Glutamatergic neuron (in vitro differentiated cells): ENCODE results near the gene CIC. TPM values are rescaled to one million over a fixed set of nuclear protein-coding genes. Genes with fewer than 3 reads are reported as not detected.

Experiments used
- DNase-seq: peaks from one replicate; pipeline ENCODE4 v3.0.0; 2022
- H3K27ac Mint-ChIP-seq: one replicate; pipeline ENCODE4 v1.8.0; 2020; ENCODE audit warnings: mild to moderate bottlenecking, mixed read lengths, inconsistent platforms; ENCODE audit not compliant: unreplicated experiment
- H3K27me3 Mint-ChIP-seq: one replicate; pipeline ENCODE4 v1.8.0; 2020; ENCODE audit warnings: mild to moderate bottlenecking, moderate library complexity, mixed read lengths, inconsistent platforms; ENCODE audit not compliant: unreplicated experiment
- H3K36me3 Mint-ChIP-seq: one replicate; pipeline ENCODE4 v1.8.0; 2020; ENCODE audit warnings: mild to moderate bottlenecking, mixed read lengths, inconsistent platforms; ENCODE audit not compliant: unreplicated experiment
- H3K4me1 Mint-ChIP-seq: one replicate; pipeline ENCODE4 v1.8.0; 2020; ENCODE audit warnings: mild to moderate bottlenecking, low read depth, mixed read lengths, inconsistent platforms; ENCODE audit not compliant: unreplicated experiment
- H3K4me3 Mint-ChIP-seq: one replicate; pipeline ENCODE4 v1.8.0; 2020; ENCODE audit warnings: mild to moderate bottlenecking, mixed read lengths, inconsistent platforms; ENCODE audit not compliant: unreplicated experiment
- H3K9me3 Mint-ChIP-seq: one replicate; pipeline ENCODE4 v1.8.0; 2020; ENCODE audit warnings: mild to moderate bottlenecking, moderate library complexity, mixed read lengths, inconsistent platforms; ENCODE audit not compliant: unreplicated experiment
- total RNA-seq: library from RNA; stranded (reverse); fragmentation: NEBNext Ultra II Directional; extraction: Animal tissue kit (Norgen Biotek cat#: 25700); gene quantifications from one replicate; pipeline ENCODE4 v1.2.1, GENCODE V29; 2021; ENCODE audit not compliant: unreplicated experiment
- TF ChIP-seq, protein P1 (sequence below): fragments of 200-600 bp; sonication (generic); IDR thresholded peaks from one replicate; pipeline ENCODE4 v1.5.0; 2021; ENCODE audit not compliant: partially characterized antibody, unreplicated experiment

Gene CIC
- total RNA-seq, 1 donor from 2014 or later = 150 TPM

DNA sequence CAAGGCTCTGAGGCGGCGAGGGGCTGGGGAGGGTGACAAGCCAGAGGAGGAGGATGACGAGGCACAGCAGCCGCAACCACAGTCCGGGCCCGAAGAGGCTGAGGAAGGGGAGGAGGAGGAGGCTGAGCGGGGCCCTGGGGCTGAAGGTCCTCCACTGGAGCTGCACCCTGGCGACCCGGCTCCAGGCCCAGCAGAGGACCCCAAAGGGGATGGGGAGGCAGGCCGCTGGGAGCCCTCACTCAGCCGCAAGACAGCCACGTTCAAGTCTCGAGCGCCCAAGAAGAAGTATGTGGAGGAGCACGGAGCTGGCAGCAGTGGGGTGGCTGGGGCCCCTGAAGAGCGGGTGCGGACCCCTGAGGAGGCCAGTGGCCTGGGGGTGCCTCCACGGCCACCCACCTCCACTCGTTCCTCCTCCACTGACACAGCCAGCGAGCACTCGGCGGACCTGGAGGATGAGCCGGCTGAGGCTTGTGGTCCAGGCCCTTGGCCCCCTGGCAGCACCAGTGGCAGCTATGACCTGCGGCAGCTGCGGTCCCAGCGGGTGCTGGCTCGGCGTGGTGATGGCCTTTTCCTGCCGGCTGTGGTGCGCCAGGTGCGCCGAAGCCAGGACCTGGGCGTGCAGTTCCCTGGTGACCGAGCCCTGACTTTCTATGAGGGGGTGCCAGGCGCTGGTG, 2.9 kb downstream of the CIC start:
- Mint-ChIP-seq H3K27me3 (peaks cover 4% of the 10 kb centered on the region), H3K4me1 (peaks cover 23% of the 10 kb centered on the region), H3K36me3 (no peaks in the 10 kb centered on the region), H3K9me3 (peaks cover 7% of the 10 kb centered on the region), H3K4me3 (no peak overlapping the region), H3K27ac (no peak overlapping the region)
- no peak for DNase-seq
- TF ChIP-seq, protein P1, sequence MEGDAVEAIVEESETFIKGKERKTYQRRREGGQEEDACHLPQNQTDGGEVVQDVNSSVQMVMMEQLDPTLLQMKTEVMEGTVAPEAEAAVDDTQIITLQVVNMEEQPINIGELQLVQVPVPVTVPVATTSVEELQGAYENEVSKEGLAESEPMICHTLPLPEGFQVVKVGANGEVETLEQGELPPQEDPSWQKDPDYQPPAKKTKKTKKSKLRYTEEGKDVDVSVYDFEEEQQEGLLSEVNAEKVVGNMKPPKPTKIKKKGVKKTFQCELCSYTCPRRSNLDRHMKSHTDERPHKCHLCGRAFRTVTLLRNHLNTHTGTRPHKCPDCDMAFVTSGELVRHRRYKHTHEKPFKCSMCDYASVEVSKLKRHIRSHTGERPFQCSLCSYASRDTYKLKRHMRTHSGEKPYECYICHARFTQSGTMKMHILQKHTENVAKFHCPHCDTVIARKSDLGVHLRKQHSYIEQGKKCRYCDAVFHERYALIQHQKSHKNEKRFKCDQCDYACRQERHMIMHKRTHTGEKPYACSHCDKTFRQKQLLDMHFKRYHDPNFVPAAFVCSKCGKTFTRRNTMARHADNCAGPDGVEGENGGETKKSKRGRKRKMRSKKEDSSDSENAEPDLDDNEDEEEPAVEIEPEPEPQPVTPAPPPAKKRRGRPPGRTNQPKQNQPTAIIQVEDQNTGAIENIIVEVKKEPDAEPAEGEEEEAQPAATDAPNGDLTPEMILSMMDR = no peak

- Mint-ChIP-seq H3K4me3 (no peak overlapping the region), H3K9me3 (peaks cover 7% of the 10 kb centered on the region), H3K4me1 (peaks cover 21% of the 10 kb centered on the region), H3K27ac (no peak overlapping the region), H3K36me3 (no peaks in the 10 kb centered on the region), H3K27me3 (peaks cover 7% of the 10 kb centered on the region)
- DNase-seq = no peak
- TF ChIP-seq, protein P1 = no peak
These were observed 3.5 kb downstream of the CIC start for GRCh38 chr19:42272535-42272897.

GRCh38 chr19:42272989-42273406, 3.9 kb downstream of the CIC start:
- H3K4me1 Mint-ChIP-seq = peaks cover 19% of the 10 kb centered on the region
- no peak overlapping the region for H3K27ac Mint-ChIP-seq
- H3K9me3 Mint-ChIP-seq = peaks cover 7% of the 10 kb centered on the region
- no peak overlapping the region for H3K4me3 Mint-ChIP-seq
- DNase-seq = no peak
- peaks cover 7% of the 10 kb centered on the region for H3K27me3 Mint-ChIP-seq
- TF ChIP-seq, protein P1 = no peak
- H3K36me3 Mint-ChIP-seq = no peaks in the 10 kb centered on the region

GRCh38 chr19:42273407-42274064, 4.5 kb downstream of the CIC start:
- DNase-seq = no peak
- H3K4me3 Mint-ChIP-seq = no peak overlapping the region
- H3K9me3 Mint-ChIP-seq = peaks cover 7% of the 10 kb centered on the region
- TF ChIP-seq, protein P1 = no peak
- peak overlapping the region; percentile 33 for H3K27ac Mint-ChIP-seq
- peaks cover 23% of the 10 kb centered on the region for H3K4me1 Mint-ChIP-seq
- peaks cover 7% of the 10 kb centered on the region for H3K27me3 Mint-ChIP-seq
- no peaks in the 10 kb centered on the region for H3K36me3 Mint-ChIP-seq

DNA sequence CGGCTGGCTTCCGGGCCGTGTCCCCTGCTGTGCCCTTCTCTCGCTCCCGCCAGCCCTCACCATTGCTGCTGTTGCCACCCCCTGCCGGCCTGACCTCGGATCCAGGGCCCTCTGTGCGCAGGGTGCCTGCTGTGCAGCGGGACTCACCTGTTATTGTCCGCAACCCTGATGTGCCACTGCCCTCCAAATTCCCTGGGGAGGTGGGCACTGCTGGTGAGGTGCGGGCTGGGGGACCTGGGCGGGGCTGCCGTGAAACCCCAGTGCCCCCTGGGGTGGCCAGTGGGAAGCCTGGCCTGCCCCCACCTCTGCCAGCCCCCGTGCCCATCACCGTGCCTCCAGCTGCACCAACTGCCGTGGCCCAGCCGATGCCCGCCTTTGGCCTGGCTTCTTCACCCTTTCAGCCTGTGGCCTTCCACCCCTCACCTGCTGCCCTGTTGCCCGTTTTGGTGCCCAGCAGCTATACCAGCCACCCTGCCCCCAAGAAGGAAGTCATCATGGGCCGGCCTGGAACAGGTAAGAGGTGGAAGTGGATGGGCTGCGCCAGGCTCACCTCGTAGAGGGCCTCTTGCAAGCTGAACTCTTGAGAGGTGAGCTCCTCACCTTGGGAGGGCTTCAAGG, 5.1 kb downstream of the CIC start:
- no peak overlapping the region for H3K4me3 Mint-ChIP-seq
- DNase-seq = no peak
- H3K4me1 Mint-ChIP-seq = peaks cover 27% of the 10 kb centered on the region
- H3K9me3 Mint-ChIP-seq = peaks cover 9% of the 10 kb centered on the region
- H3K27me3 Mint-ChIP-seq = peaks cover 9% of the 10 kb centered on the region
- H3K27ac Mint-ChIP-seq = no peak overlapping the region
- no peaks in the 10 kb centered on the region for H3K36me3 Mint-ChIP-seq
- TF ChIP-seq, protein P1 = no peak
